Cortex of kidney (tissue), 1 donor: Measurements from ENCODE around the gene IFNLR1.

Experiments used
- DNase-seq: peaks from one replicate; lab custom pipeline; 2025; lab: John Stamatoyannopoulos, UW

IFNLR1 gene

DNA sequence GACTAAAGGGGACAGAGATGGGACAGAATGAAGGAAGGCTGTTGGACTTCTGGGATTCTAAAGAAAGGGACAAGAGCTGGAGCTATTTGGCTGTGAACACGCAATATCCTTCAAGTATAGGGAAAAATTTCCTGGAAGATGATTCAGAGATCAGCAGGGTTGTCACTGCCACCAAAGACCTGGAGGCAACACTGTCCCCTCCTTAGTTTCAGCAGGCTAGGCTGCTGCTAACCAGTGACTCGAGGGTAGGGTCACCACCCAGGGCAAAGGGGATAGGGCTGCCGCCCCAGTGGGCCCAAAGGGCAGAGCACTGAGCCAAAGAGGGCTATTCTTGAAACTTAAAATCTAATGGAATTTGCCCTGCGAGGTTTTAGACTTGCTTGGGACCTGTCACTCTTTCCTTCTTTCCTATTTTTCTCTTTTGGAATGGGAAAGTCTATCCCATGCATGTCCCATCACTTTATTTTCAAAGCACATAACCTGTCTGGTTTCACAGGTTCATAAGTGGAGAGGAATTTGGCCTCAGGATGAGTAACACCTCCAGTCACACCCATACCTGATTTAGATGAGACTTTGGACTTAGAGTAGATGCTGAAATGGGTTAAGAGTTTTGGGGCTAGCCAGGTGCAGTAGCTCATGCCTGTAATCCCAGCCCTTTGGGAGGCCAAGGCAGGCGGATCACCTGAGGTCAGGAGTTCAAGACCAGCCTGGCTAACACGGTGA lies 11.9 kb downstream of the IFNLR1 start:
- DNase-seq: no peak

DNA sequence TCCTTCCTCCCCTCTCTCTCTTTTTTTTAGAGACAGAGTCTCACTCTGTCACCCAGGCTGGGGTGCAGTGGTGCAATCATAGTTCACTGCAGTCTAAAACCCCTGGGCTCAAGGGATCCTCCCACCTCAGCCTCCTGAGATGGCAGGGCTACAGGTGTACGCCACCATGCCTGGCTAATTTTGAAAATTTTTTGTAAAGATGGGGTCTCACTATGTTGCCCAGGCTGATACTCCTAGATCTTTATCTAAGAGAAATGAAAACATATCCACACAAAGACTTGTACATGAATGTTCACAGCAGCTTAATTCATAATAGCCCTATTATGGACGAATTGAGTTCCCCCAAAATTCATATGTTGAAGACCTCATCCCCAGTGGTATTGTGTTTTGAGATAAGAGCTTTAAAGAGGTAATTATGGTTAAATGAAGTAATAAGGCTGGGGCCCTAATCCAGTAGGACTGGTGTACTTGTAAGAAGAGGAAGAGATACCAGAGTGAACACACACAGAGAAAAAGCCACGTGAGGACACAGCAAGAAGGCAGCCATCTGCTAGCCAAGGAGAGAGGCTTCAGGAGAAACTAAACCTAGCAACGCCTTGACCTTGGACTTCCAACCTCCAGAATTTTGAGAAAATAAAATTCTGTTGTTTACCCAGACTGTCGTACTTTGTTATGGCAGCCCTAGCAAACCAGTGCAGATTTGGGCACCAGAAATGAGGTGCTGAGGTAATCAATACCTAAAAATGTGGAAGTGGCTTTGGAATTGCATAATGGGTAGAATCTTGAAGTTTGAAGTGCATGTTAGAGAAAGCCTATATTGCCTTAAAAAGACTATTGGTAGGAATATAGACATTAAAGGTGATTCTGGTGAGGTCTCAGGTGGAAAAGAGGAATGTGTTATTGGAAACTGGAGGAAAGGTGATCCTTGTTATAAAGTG lies 13.2 kb downstream of the IFNLR1 start:
- DNase-seq: no peak

DNA sequence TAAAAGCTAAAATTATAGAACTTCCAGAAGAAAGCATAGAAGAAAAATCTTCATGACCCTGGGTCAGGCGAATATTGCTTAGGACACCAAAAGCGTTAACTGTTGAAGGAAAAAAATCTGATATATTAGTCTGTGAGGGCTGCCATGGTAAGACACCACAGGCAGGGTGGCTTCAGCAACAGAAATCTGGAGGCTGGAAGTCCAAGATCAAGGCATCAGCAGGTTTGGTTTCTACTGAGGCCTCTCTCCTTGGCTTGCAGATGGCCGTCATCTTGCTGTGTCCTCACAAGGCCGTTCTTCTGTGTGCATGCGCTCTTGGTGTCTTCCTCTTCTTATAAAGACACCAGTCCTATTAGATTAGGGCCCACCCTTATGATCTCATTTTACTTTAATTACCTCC lies 14.5 kb downstream of the IFNLR1 start:
- DNase-seq: no peak

DNA sequence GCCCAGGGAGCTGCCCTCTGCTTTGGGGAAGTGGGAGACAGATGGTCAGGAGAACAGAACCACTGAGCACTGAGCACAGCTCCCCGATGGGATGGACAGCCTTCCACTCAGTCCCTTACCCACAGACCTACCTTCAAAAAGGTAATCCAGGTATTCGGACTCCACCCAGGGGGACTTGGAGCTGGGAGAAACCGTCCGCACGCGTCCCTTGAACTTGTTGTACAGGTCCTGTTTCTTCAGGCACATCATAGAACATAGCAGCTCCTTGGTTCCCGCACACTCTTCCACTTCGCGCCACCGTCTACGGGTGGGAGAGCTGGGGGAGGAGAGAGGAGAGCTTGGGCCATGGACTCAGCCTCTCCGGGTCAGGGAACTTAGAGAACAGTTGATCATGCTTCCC lies 17.8 kb downstream of the IFNLR1 start:
- no peak for DNase-seq

DNA sequence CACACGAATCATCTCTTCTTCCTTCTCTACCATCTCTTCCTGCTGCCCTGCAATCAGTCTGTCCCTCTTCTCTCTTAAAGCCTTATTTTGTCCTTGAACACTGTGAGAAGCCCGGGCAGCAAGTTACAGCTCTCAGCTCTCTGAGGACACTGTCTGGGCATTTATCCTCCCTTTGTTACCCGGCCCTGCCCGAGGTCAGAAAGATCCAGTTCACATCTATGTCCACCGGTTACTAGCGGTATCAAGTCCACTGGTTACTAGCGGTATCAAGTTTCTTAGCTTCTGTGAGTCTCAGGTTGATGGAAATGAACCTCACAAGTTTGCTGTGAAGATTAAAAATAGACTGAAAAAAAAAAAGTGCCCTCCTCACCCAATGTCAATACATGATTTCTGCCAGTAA lies 18.8 kb downstream of the IFNLR1 start:
- no peak for DNase-seq

DNA sequence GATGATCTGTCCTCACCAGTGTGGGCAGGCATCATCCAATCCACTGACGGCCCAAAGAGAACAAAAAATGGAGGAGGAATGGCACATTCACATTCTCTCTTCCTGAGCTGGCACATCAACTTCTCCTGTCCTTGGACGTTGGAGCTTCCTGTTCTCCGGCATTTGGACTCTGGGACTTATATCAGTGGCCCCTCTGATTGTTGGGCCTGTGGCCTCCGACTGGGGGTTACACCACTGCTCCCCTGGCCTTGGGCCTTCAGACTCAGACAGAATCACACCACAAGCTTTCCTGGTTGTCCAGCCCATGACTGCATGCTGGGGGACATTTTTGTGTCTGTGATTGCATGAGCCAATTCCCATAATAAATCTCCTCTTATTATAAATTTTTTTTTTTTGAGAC lies 20.1 kb downstream of the IFNLR1 start:
- DNase-seq: no peak

DNA sequence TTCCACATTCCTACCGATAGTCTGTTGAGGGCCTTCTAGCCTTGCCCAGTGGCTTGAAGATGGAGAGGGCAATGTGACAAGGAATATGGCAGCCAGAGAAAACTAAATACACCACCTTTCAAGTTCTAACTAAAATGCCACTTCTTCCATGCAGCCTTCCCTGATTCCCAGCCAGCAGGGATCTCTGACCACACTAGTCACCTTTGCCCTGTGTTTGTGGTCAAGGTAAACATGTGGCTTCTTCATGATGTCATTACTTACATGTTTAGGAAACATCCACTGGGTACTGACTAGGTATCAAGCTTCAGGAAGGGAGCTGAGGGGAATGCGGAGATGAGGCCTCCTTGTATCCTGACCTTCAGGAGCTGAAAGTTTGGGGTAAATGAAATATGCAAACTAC lies 21.6 kb downstream of the IFNLR1 start:
- DNase-seq: no peak

DNA sequence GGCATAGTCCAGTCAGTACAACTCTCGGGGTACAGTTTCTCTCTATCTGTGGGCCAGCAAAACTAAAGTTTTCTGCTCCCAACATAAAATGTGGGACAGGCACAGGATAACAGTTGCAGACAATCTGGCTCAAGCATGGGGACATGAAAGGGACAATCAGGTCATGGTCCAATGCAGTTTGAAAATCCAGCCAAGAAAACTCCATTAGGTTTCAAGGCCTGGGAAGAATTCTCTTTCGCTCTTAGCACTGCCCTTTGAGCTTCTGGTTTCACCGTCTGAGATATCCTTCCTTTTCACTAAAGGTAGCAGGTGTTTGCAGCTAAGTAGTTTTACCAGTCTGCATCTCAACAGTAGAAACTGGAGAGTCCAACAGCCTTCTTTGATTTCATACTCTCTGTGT lies 23.1 kb downstream of the IFNLR1 start:
- DNase-seq: no peak

DNA sequence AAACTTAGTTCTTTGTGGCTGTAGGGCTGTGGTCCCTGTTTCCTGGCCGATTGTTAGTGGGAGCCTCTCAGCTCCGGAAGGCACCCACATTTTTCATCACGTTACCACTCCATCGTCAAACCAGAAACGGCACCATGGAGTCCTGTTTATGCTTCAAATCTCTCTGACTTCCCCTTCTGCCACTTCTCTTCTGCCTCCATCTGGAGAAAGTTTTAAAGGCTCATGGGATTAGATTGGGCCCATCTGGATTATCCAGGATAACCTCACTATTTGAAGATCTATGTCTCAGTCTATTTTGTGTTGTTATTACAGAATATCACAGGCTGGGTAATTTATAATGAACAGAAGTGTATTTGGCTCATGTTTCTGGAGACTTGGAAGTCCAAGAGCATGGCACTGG lies 24.9 kb downstream of the IFNLR1 start:
- DNase-seq: no peak

DNA sequence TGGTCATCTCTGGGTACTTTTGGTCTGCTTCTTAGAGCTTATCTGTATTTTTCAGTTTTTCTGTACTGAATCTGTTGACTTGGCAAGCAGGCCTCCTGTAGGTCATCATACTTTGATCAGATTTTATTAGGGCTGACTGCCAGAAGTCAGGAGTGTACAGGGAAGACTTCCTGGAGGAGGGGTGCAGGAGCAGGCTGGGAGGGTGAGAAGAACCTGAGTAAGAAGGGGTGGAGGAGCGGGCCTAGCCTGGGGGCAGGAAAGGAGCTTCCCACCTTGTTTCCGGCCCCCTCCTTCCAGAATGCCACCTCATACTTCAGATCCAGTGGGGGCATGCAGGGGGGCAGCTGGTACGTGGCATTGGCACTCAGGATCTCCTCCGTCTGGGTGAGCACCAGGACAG lies 25.8 kb downstream of the IFNLR1 start:
- DNase-seq: no peak

DNA sequence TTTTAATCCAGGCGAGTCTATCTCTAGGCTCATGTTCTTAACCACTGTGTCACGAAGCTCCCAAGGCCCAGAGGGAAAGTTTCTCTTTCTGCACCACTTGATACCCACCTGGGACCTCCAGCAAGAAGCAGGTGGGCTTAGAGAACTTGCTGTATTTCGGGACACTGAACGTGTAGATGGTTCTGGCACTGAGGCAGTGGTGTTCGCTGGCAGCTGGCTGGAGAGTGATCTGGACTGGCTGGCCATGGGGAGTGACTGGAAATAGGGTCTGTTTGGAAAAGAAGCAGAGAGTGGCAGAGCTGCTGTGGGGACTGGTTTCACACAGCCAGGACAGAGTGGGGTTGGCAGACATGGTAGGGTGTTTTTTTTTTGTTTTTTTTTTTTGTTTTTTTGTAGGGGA lies 27.7 kb downstream of the IFNLR1 start:
- no peak for DNase-seq

DNA sequence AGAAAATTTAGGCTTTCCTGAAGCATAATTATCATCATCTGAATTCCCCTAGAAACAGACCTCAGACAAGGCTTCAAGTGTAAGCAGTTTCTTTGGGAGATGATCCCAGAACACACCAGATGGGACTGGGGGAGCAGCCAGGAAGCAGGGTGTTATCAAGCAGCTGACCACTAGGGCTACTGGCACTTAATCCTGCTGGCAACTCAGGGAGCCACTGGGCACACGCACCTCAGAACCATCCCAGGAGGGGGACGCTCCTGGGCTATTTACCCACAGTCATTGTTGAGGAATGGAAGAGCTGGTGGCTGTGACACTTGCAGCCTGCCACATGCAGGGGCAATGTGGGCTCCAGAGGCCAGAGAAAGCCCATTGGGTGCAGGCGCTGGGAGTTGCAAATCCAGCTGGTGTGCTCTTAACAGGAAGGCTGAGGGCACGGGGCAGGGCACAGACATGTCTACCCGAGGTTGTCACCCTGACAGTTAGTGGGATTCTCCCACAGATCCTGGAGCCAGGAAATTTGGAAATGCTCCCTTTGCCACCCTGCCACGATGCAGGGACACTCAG lies 29.1 kb downstream of the IFNLR1 start:
- no peak for DNase-seq

DNA sequence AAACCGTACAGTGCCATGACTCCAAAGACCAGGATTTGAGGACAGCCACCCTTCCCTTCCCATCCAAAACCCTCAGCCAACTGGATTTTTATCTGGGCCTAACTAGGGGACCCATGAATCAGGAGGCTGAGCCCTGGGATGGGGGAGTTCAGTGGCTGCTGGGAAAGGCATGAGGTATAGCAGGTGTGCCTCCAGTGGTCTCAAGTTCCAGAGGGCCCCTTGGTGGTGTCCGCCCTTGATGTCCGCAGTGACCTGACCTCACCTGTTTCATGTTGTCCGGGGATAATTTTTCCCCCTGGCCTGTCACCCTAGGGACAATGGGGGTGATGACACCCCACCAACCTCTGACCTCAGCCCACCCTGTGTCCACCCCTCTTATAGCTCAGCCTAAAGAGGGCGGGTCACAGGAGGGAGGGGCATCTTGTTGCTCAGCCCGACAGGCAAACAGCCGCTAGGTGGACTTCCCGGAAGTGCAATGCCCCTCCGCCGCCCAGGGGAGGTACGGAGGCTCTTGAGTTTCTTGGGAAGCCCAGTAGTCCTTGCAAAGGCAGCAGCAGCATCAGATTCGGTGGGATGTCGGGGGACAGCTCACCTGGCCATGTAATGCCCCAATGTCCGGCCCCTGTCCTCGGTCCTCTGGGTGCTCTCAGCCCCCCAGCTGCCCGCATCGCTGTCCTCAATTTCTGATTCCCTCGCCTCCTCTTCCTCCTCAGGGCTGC lies 30.4 kb downstream of the IFNLR1 start:
- no peak for DNase-seq

DNA sequence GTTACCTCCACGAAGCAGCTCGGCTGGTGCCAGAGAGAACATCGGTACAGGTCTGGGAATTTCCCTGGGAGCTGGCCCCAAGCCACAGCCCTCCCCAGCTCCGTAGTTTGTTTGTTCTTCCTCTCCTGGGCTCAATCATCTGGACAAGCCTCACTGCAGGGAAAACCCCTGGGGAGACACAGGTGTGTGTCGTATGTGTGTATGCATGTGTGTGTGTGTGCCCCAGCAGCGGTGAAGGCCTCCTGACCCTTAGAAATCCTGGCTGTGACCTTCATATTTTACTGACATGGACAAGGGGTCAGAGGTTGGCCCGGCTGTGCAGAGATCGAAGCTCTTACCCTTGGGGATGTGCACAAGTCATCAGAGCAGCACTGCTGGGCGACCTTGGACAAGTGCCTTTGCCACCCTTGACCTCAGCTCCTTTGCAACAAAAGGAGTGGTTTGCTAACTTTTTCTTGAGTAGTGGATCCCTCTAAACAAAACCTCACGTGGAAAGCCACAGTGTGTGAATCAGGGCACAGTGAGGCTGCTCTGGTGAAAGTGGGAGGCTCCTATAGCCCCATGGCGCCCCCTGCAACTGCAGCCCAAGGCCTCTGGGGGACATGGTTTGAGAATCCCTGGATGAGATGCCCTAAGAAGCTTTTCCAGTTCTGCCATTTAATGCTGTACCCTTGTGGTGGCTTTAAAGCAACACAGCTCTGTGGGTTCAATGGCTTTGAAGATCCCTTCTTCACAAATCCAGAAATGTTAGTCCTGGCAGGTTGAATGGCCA lies 31.9 kb downstream of the IFNLR1 start:
- no peak for DNase-seq

DNA sequence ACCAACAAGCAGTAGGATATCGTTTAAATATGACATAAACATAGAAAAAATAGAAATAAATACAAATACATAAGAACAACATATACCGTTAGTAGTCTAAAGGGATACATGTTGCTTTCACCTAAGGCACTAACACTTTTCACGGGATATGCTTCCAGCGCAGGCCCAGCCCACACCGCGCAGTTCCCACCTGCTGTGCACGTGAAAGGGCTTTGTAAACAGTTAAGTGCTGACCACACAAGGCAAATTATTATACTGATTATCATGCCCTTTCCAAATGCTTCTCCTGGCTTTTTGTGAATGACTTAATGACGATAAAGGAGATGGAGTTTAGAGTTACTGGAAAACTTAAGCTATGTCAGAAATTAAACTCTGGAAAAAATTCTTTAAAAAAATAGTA lies 32.9 kb downstream of the IFNLR1 start:
- no peak for DNase-seq

DNA sequence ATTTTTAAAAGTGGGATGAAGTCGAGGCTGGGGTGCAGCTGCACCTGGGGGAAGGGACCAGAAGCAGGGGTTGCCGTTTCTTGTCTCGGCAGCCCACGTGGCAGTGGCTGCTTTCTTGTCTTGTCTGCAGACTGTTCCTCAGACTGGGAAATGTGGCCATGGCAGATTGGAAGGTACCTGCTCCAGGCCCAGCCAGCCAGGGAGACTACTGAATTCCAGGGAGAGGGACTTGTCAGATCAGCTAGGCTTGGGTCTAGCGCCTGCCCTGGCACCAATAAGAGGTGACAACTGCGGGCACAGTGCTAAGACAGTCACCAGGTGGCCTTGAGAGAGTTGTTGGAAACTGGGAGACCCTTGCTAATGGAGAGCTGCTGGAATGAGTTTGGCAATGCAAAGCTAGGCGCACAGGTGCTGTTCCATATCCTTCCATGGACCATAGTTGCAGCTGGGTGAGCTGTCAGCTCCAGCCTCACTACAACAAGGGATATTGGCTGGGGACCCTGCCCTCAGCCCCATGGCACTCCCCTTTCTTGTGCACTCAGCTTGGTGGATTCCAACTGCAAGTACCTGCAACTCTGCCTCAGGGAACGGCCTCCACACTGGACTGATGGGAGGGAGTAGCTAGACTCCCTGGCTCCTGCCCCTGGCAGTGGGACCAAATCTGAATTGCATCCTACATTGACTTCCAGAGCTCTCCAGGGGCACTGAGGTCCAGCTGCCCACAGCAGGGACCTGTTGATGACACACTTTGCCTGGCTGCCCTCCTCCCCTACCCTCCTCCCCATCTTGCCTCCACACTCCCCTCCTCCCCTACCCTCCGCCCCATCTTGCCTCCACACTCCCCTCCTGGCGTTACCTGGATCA lies 34.2 kb downstream of the IFNLR1 start:
- DNase-seq: no peak

DNA sequence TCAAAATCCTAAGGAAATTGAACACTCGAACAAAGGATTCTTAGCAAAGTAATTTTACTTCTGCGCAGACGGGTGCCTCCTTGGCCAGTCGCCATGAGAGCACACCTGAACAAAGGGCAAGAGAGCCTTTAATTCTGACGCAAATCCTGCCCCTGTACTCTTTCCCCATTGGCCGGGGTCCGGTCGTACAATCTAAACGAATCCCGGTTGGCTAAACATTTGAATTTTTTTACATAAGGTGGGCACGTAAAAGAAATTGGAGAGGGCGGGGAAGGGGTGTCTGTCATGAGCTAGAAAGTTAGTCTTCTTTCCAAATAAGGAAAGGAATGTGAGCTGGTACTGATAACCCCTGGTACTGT lies 35.9 kb downstream of the IFNLR1 start:
- no peak for DNase-seq

DNA sequence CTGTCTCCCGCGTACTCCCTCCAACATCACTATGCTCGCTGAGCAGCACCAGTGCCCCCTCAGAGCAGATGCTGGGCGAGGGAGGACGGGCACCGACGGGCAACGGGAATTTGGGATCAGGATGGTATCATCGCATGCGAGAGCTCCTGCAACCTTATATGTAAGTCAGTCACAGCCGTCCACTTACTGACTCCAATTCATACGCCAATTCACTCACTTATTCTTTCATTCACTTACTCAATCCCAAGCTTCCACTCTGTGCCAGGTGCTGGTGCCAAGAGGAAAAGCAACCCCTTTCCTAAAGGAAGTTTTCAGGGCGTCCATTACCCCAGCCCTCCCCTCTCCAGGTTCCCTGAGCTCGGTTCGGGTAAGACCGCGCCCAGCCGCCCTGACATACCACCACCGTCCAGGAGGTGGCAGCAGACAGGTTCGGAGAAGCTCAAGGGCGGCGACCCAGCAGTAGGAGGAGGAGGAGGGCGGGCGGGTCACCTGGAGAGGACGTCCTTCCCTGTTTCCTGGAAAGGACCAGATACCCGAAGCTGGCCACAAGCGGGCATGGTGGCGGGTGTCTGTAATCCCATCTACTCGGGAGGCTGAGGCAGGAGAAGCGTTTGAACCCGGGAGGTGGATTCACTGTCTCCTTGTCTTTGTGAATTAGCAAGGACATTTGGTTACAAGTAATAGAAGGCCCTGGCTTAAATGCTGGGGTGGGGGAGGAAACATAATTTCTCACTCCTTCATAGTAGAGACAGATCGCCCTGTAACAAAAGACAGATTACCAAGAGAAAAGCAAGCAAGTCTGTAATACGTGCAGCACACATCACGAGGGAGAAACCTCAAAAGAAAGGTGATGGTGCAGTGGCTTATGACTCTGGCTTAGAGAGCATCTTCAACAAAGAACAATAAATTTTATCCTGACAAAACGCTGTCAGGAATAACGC lies 36.6 kb downstream of the IFNLR1 start:
- DNase-seq: no peak

DNA sequence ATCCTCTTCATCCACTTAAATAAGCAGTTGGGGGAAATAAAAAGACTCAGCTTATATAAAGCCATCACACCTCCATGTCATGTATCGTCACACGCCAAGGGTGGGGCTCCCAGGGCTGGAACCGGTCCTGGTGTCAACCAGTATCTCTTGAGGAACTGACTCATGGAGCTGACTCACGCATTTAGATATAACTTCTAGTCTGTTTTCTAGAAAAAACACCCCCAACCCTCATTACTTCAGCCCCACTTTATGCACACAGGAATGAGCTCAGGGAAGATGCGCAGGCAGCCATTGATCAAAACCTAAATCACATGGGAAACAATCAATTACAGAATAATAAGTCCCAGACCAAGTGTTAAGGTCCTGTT lies 37.2 kb downstream of the IFNLR1 start:
- DNase-seq: no peak

DNA sequence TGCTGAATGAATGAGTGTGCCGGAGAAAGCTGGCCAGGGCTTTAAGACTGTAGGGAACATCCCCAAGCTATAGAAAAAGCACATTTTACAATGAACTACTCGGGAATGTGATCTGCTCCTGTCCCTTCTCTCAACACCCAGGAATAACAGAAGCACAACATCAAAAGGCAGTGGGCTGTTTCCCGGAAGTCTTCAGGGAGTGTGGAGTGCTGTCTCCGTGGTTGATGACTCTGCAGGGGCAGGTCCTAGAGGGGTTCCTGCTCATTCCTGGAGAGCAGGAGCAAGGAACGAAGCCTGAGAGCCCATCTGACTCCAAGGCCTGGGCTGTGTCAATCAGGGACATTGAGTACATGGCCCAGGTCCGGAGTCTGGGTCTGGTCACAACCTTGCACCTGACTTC lies 39.3 kb downstream of the IFNLR1 start:
- DNase-seq: no peak
